H1 (cell line): ENCODE results near the gene TPPP3. TPM values are rescaled to one million over a fixed set of nuclear protein-coding genes. Genes with fewer than 3 reads are reported as not detected.

Source experiments
- CEBPB ChIP-seq: IDR thresholded peaks from 2 replicates; pipeline ENCODE4 v1.6.1; 2012; ENCODE audit warnings: low read depth, low read length
- polyA plus RNA-seq, 7 experiments: library from polyadenylated mRNA; depleted of rRNA in 3 of 7; stranded (reverse) in 5 of 7; unstranded in 2 of 7; fragments of >200 nt in 5 of 7; fragments of 200-250 nt in 2 of 7; gene quantifications; 1 replicate in 5 of 7; 2 replicates in 1 of 7; 4 replicates in 1 of 7; pipeline versions ENCODE4 v1.2.1 to v1.2.3, GENCODE V29; 2011 to 2013; ENCODE audit warnings: missing spikeins in 2 of 7, mixed read lengths in 2 of 7
- total RNA-seq: library from RNA; stranded (reverse); fragmentation: NEBNext Ultra II Directional; extraction: Animal tissue kit (Norgen Biotek cat#: 25700); gene quantifications from 2 replicates; pipeline ENCODE4 v1.2.1, GENCODE V29; 2021
- TF ChIP-seq, protein P1 (sequence below): IDR thresholded peaks from 2 replicates; pipeline ENCODE4 v1.6.1; 2012; ENCODE audit warnings: low read length, inconsistent platforms

The TPPP3 gene
- total and polyA plus RNA-seq, 2 of the 8 experiments (the other 6 are each of a cell fraction or from before 2014, with no cell fraction given): 0.77 to 1.0 TPM

DNA sequence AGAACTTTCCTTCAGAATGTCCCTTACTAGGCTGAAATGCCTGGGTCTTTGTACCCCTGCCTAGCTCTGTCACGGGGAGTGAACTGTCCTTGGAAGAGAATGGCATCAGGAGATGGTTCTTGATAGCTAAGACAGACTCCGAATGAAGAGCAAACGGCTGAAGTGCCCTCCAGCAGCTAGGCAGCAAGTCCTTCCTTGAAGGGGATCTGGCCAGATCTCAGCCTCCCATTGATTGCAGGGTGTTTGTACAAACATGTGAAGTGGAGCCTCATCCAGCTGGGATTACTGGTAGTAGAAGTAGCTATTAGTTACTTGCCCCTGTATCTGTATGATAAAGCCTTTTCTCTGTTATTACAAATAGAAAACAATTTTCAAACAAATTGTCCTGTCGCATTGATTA lies 35.7 kb downstream of the TPPP3 start (continued):
- TF ChIP-seq, protein P1, sequence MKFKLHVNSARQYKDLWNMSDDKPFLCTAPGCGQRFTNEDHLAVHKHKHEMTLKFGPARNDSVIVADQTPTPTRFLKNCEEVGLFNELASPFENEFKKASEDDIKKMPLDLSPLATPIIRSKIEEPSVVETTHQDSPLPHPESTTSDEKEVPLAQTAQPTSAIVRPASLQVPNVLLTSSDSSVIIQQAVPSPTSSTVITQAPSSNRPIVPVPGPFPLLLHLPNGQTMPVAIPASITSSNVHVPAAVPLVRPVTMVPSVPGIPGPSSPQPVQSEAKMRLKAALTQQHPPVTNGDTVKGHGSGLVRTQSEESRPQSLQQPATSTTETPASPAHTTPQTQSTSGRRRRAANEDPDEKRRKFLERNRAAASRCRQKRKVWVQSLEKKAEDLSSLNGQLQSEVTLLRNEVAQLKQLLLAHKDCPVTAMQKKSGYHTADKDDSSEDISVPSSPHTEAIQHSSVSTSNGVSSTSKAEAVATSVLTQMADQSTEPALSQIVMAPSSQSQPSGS: no peak
- TF ChIP-seq CEBPB: no peak
- TF ChIP-seq, all 59 proteins: peak for 0
